ENCODE results near the gene DLK2.
"Not testable (repeated sequence)": the region's sequence is repeated elsewhere in the genome, so short reads cannot be mapped to it uniquely, and the experiment has no call there.

Gene DLK2, protein sequence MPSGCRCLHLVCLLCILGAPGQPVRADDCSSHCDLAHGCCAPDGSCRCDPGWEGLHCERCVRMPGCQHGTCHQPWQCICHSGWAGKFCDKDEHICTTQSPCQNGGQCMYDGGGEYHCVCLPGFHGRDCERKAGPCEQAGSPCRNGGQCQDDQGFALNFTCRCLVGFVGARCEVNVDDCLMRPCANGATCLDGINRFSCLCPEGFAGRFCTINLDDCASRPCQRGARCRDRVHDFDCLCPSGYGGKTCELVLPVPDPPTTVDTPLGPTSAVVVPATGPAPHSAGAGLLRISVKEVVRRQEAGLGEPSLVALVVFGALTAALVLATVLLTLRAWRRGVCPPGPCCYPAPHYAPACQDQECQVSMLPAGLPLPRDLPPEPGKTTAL

DNA sequence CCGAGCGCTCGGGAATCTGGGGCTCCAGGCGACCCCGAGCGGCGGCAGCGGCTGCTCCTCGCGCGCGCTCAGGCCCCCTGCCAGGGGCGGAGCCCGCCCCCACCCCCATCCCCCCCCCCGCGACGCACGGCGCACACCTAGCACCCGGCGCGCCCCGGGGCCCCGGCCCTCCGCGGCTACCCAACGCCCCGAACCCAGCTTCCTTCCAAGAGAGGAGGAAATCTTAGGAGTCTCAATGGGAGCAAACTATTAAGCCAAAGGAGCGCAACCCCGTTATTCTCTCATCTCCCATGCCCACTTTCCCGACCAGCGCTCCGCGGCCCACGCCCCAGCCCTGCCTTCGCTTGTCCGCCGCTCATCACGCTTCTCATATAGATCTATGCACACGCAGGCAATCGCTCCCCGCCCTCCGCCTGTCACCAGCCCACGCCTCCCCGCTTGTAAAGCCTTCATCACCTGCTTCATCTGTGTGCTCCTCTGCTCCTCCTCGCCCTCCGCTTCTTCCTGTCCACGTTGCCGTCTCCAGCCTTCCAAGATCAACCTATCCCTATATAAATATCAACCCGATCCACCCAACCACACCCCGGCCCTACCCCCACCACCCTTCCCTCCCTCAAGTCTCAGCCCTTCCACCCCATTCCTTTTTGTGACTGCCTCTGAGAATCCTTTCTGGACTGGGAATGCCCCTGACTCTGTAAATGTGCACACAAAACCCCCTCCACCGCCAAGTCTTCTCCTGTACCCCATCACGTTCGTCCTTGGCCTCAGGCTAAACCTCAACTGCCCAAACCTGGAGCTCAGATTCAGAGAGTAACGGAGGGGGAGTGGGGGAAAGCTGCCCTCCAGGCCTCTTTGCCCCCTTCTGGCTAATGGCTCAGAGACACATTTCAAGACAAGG, at the start of gene DLK2:
TSS of gene DLK2 (minus strand) at position 18 of the 898 bp plus-strand sequence. CDS start 723 bp downstream, outside the sequence.
- peaks cover 25% of the 10 kb centered on the region for H3K27me3 ChIP-seq (ENCODE audit: control insufficient read depth, insufficient read depth, low read length)
- H3K9ac ChIP-seq (ENCODE audit: low read length), result peak within 1 kb of the TSS; percentile 18
- peaks cover 12% of the 10 kb centered on the region for H3K36me3 ChIP-seq (ENCODE audit: control insufficient read depth, insufficient read depth, low read length)
- H3K9me3 ChIP-seq (ENCODE audit: control insufficient read depth, insufficient read depth, low read depth, low read length), result no peaks in the 10 kb centered on the region
- H3K4me1 ChIP-seq (ENCODE audit: control insufficient read depth, insufficient read depth, low read length), result peaks cover 4% of the 10 kb centered on the region
- no peak within 1 kb of the TSS for H3K27ac ChIP-seq (ENCODE audit: low read depth, low read length)
- H3K4me3 ChIP-seq (ENCODE audit: low read depth, low read length), result peak within 1 kb of the TSS; percentile 70

DNA sequence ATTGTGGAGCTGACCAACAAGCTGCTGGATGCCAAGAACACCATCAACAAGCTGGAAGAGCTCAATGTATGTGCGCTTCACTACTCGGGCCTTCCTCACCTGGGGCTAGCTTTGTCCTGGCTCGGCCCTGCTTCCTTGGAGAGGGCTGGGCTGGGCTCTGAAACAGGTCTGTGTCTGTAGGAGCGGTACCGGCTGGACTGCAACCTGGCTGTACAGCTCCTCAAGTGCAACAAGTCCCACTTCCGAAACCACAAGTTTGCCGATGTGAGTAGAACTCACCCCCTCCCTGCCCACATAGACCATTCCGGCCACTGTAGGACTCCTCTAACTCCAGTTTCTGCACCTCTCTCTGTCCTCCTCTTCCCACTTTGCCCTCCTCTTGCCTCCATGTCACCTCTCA, 48.1 kb upstream of the DLK2 start:
- H3K36me3 ChIP-seq (ENCODE audit: control insufficient read depth, insufficient read depth, low read length), result peaks cover 71% of the 10 kb centered on the region
- no peak overlapping the region for H3K27ac ChIP-seq (ENCODE audit: low read depth, low read length)
- H3K4me1 ChIP-seq (ENCODE audit: control insufficient read depth, insufficient read depth, low read length), result peaks cover 3% of the 10 kb centered on the region
- peaks cover 17% of the 10 kb centered on the region for H3K27me3 ChIP-seq (ENCODE audit: control insufficient read depth, insufficient read depth, low read length)
- H3K9me3 ChIP-seq (ENCODE audit: control insufficient read depth, insufficient read depth, low read depth, low read length), result no peaks in the 10 kb centered on the region
- H3K4me3 ChIP-seq (ENCODE audit: low read depth, low read length), result no peak overlapping the region
- no peak overlapping the region for H3K9ac ChIP-seq (ENCODE audit: low read length)

DNA sequence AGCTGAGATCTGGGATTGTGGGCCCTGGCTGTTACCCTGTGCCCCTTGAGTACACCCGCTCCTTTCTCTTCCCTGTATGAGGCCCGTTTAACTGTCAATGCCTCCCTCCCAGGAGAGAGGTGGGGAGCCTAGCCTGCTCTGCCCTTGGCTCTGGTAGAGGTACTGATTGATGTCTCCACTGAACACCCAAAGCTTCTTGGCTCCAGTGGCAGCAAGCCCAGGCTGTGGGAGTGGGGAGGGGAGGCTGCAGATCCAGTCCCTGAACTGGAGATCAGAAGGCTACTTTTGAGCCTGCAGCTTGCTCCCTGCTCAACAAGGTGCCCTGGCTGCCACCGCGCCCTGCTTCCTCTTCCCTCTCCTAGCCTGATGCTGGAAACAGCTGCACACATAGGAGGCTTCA, 47.3 kb upstream of the DLK2 start:
- peaks cover 3% of the 10 kb centered on the region for H3K4me1 ChIP-seq (ENCODE audit: control insufficient read depth, insufficient read depth, low read length)
- no peaks in the 10 kb centered on the region for H3K9me3 ChIP-seq (ENCODE audit: control insufficient read depth, insufficient read depth, low read depth, low read length)
- H3K36me3 ChIP-seq (ENCODE audit: control insufficient read depth, insufficient read depth, low read length), result peaks cover 79% of the 10 kb centered on the region
- H3K27ac ChIP-seq (ENCODE audit: low read depth, low read length), result no peak overlapping the region
- peaks cover 9% of the 10 kb centered on the region; the same call in 1 of the 2 replicates for H3K27me3 ChIP-seq (ENCODE audit: control insufficient read depth, insufficient read depth, low read length)
- H3K9ac ChIP-seq (ENCODE audit: low read length), result no peak overlapping the region
- H3K4me3 ChIP-seq (ENCODE audit: low read depth, low read length), result no peak overlapping the region

DNA sequence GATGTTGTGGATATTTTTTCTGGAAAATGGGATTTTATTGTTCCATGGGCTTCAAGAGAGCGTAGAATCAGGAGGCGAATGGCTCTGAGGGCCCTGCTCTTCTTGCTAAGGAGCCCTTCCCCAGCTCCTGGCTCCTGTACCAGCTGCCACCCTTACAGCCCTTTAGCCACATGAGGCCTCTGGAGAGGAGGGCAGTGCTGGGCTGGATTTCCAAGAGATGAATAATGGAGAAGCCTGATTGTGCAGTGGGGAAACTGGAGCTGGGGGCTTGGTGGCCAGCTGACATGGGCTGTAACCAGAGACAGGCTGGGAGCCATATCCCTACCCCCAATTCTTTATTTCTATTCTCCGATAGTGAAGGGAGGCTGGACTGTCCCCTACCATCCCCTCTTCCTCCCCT, 45.6 kb upstream of the DLK2 start:
- no peaks in the 10 kb centered on the region for H3K9me3 ChIP-seq (ENCODE audit: control insufficient read depth, insufficient read depth, low read depth, low read length)
- H3K4me3 ChIP-seq (ENCODE audit: low read depth, low read length), result no peak overlapping the region
- peaks cover 6% of the 10 kb centered on the region for H3K4me1 ChIP-seq (ENCODE audit: control insufficient read depth, insufficient read depth, low read length)
- H3K36me3 ChIP-seq (ENCODE audit: control insufficient read depth, insufficient read depth, low read length), result peaks cover 84% of the 10 kb centered on the region
- H3K27ac ChIP-seq (ENCODE audit: low read depth, low read length), result no peak overlapping the region
- no peak overlapping the region for H3K9ac ChIP-seq (ENCODE audit: low read length)
- H3K27me3 ChIP-seq (ENCODE audit: control insufficient read depth, insufficient read depth, low read length), result no peaks in the 10 kb centered on the region

DNA sequence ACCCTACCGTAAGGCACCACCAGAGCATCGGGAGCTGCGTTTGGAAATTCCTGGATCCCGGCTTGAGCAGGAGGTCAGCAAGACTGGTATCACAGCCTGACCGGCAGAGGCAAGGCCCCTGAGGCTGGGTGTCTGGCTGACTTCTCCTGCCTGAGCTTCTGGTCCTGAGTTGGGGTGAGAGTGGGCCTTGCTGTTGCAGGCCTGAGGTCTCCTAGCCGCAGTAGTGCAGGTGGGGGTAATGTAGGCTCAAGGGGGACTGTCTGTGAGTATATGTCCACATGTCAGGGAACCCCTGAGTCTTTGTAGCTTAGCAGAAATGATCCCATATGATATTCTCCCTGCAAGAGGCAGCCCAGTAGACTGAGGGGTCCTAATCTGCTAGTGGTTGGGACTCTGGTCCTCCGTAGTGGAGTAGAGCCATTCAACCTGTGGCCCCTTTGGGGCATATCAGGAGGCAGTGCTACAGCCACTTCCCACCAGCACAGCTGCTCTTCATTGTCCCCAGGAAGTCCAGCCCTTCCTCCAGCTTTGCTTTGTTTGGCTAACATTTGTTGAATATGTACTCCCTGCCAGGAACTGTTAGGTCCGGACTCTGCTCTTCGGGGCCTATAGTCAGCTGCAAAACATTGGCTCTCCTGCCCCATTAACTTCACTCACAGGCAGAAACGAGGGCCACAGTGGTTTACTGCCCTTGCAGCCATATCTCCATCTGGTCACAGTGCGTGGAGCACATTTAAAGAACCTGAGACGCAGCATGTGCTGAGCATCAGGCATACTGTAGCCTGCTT, 43.9 kb upstream of the DLK2 start:
- H3K36me3 ChIP-seq (ENCODE audit: control insufficient read depth, insufficient read depth, low read length), result peaks cover 68% of the 10 kb centered on the region
- no peak overlapping the region for H3K4me3 ChIP-seq (ENCODE audit: low read depth, low read length)
- H3K4me1 ChIP-seq (ENCODE audit: control insufficient read depth, insufficient read depth, low read length), result peaks cover 19% of the 10 kb centered on the region
- H3K9me3 ChIP-seq (ENCODE audit: control insufficient read depth, insufficient read depth, low read depth, low read length), result no peaks in the 10 kb centered on the region
- H3K27me3 ChIP-seq (ENCODE audit: control insufficient read depth, insufficient read depth, low read length), result no peaks in the 10 kb centered on the region
- no peak overlapping the region for H3K9ac ChIP-seq (ENCODE audit: low read length)
- no peak overlapping the region for H3K27ac ChIP-seq (ENCODE audit: low read depth, low read length)

DNA sequence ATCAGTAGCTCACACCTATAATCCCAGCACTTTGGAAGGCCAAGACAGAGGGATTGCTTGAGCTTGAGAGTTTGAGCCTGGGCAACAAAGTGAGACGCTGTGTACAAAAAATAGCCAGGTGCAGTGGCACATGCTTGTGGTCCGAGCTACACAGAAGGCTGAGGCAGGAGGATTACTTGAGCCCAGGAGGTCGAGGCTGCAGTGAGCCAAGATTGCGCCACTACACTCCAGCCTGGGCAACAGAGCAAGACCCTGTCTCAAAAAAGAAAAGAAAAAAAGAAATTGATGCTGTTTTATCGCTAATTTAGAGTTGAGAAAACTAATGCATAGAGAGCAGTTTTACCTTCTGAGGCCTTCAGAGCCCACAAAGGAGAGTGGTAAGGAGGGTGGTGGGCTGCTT, 42.9 kb upstream of the DLK2 start:
- peaks cover 62% of the 10 kb centered on the region for H3K36me3 ChIP-seq (ENCODE audit: control insufficient read depth, insufficient read depth, low read length)
- H3K9ac ChIP-seq (ENCODE audit: low read length); H3K4me3 ChIP-seq (ENCODE audit: low read depth, low read length); H3K9me3 ChIP-seq (ENCODE audit: control insufficient read depth, insufficient read depth, low read depth, low read length); H3K27ac ChIP-seq (ENCODE audit: low read depth, low read length); H3K27me3 ChIP-seq (ENCODE audit: control insufficient read depth, insufficient read depth, low read length): not testable (repeated sequence)
- H3K4me1 ChIP-seq (ENCODE audit: control insufficient read depth, insufficient read depth, low read length), result peaks cover 19% of the 10 kb centered on the region

DNA sequence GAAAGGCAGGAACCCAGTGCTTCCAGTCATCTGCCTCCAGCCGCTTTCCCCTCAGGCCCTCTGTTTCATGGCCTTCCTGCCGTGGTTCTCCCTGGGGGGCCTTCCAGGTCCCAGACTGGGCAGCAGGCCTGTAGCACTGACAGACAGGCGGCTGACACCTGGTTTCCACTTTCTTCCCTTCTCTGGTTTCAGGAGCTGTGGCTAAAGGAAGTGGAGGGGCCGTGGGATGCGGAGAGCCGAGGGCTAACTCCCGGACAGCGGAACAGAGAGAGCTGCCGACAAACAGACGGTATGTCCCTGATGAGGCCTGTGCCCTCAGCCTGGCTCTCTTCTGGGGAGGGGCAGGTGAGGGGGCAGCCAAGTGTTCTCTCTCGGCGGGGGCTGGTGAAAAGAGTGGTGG, 42.3 kb upstream of the DLK2 start:
- Histone ChIP-seq H3K4me1 (ENCODE audit: control insufficient read depth, insufficient read depth, low read length) (peaks cover 20% of the 10 kb centered on the region), H3K36me3 (ENCODE audit: control insufficient read depth, insufficient read depth, low read length) (peaks cover 56% of the 10 kb centered on the region), H3K9ac (ENCODE audit: low read length) (no peak overlapping the region), H3K27me3 (ENCODE audit: control insufficient read depth, insufficient read depth, low read length) (no peaks in the 10 kb centered on the region), H3K9me3 (ENCODE audit: control insufficient read depth, insufficient read depth, low read depth, low read length) (no peaks in the 10 kb centered on the region), H3K27ac (ENCODE audit: low read depth, low read length) (no peak overlapping the region), H3K4me3 (ENCODE audit: low read depth, low read length) (no peak overlapping the region)

DNA sequence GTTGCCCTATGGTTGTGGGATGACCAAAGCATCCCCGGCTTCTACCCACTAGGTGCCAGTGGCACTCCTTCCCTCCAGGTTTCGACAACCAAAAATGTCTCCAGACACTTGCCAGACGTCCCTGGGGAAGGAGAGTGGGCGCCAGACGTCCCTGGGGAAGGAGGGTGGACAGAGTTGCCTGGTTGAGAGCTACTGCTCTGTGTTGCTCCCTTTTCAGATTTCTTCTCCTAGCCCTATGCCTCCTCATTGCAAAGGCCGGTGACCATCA, 41.7 kb upstream of the DLK2 start:
- Histone ChIP-seq H3K9ac (ENCODE audit: low read length) (no peak overlapping the region), H3K4me1 (ENCODE audit: control insufficient read depth, insufficient read depth, low read length) (peaks cover 27% of the 10 kb centered on the region), H3K27me3 (ENCODE audit: control insufficient read depth, insufficient read depth, low read length) (no peaks in the 10 kb centered on the region), H3K9me3 (ENCODE audit: control insufficient read depth, insufficient read depth, low read depth, low read length) (no peaks in the 10 kb centered on the region), H3K4me3 (ENCODE audit: low read depth, low read length) (no peak overlapping the region), H3K27ac (ENCODE audit: low read depth, low read length) (no peak overlapping the region), H3K36me3 (ENCODE audit: control insufficient read depth, insufficient read depth, low read length) (peaks cover 49% of the 10 kb centered on the region)

DNA sequence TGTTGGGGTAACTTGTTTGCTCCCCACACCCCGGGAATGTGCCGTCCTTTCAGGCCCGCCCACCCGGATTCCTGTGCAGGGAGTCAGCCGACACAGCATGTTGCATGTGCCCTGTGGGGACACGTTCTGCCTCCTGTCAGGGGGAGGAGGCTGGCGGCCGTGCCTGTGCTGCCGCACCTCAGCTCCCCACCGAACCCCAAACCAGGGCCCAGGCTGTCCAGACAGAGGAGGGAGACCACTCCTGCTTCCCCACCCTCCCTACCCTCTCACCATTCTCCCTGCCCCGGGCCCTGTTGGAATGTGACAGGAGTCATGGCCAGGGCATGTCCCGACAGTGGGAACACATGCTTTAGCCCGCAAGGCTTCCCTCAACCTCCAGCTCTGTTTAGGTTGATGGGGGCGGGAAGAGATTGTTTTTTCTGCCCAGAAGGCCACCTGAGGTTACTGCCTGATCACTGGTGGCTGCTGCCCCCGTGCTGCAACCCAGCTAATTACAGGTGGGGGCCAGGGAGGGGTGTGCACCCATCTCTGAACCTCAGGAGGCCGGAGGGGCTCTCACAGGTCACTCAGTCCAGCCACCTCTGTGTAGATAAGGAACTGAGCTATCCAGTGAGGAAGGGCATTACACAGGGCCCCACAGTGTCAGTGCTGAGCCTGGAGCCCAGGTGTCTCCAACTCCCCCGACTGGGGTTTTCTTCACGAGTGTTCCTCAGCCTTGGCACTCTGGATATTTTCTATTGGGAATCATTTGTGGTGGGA, 41.2 kb upstream of the DLK2 start:
- H3K9me3 ChIP-seq (ENCODE audit: control insufficient read depth, insufficient read depth, low read depth, low read length), result no peaks in the 10 kb centered on the region
- no peak overlapping the region for H3K27ac ChIP-seq (ENCODE audit: low read depth, low read length)
- H3K4me3 ChIP-seq (ENCODE audit: low read depth, low read length), result no peak overlapping the region; the same call in 1 of the 2 replicates
- H3K36me3 ChIP-seq (ENCODE audit: control insufficient read depth, insufficient read depth, low read length), result peaks cover 44% of the 10 kb centered on the region
- H3K4me1 ChIP-seq (ENCODE audit: control insufficient read depth, insufficient read depth, low read length), result peaks cover 29% of the 10 kb centered on the region
- H3K27me3 ChIP-seq (ENCODE audit: control insufficient read depth, insufficient read depth, low read length), result no peaks in the 10 kb centered on the region
- H3K9ac ChIP-seq (ENCODE audit: low read length), result peak overlapping the region; percentile 29

DNA sequence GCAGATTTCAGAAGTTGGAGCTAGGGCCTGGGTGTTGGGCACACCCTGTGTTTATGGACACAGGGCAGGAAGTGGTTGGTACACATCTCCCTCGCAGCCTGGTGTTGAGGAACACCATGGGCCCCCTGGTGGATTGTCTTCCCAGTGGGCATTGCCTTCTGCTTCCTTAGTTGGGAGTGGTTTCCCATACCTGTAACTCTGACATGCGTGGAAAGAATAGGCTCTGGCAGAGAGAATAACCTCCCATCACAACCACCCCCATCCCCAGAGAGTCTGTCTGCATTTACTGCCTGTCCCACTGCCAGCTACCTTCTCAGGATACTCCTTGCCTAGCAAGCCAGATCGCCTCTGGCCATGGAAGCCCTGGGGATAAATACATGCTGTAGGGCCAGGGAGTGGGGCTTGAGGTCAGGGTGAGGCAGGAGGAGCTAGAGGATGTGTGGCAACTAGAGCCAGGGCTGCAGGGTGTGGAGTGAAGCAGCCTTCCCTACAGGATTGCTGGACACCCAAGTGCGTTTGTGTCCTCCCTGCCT, 40.1 kb upstream of the DLK2 start:
- Histone ChIP-seq H3K27ac (ENCODE audit: low read depth, low read length) (0 out of 2 replicates have a peak overlapping the region, but pooled peaks have one; percentile 2), H3K36me3 (ENCODE audit: control insufficient read depth, insufficient read depth, low read length) (peaks cover 33% of the 10 kb centered on the region), H3K4me3 (ENCODE audit: low read depth, low read length) (no peak overlapping the region), H3K4me1 (ENCODE audit: control insufficient read depth, insufficient read depth, low read length) (peaks cover 29% of the 10 kb centered on the region), H3K9me3 (ENCODE audit: control insufficient read depth, insufficient read depth, low read depth, low read length) (no peaks in the 10 kb centered on the region), H3K27me3 (ENCODE audit: control insufficient read depth, insufficient read depth, low read length) (no peaks in the 10 kb centered on the region), H3K9ac (ENCODE audit: low read length) (peak overlapping the region; percentile 38)
